NT2/D1 (cell line): ENCODE measurements around the gene NKX6-2.

Experiments used
- YY1 ChIP-seq: IDR thresholded peaks from 2 replicates; pipeline ENCODE4 v1.6.1; 2011; ENCODE audit not compliant: insufficient read length, insufficient read depth
- ZNF274 ChIP-seq: IDR thresholded peaks from 2 replicates; pipeline ENCODE4 v1.6.1; 2011; ENCODE audit warnings: mild to moderate bottlenecking, low read depth, low read length

DNA sequence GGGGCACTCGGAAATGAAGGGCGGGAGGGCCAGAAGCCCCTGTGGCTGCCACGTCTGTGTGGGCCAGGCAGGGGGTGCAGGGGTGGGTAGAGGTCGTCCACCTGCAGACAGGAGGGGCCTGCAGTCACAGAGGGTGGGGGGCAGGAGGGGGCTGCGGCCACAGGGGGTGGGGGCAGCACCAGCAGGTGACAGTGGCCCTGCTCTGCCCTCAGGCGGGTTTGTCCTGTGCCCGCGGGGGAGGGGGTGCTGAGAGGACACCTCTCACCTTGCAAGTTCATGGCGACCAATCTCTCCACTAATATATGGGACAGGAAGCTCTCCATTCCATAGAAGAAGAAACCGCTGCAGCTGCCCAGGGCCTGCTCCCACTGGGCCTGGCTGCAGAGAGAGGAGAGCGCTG is 26.6 kb upstream of the NKX6-2 start:
- no peak for TF ChIP-seq YY1
- TF ChIP-seq ZNF274: no peak
